ENCODE data around the gene ZNF385B. TPM values are rescaled to one million over a fixed set of nuclear protein-coding genes. Genes with fewer than 3 reads are reported as not detected.
A peak's percentile ranks its signal among the peaks of the same experiment; 100 is the strongest.

The ZNF385B gene
- total RNA-seq, result 1 to 10 TPM in 3 of 4 donors, not detected in 1; 1.6 to 7.4 (median 3.9) TPM

DNA sequence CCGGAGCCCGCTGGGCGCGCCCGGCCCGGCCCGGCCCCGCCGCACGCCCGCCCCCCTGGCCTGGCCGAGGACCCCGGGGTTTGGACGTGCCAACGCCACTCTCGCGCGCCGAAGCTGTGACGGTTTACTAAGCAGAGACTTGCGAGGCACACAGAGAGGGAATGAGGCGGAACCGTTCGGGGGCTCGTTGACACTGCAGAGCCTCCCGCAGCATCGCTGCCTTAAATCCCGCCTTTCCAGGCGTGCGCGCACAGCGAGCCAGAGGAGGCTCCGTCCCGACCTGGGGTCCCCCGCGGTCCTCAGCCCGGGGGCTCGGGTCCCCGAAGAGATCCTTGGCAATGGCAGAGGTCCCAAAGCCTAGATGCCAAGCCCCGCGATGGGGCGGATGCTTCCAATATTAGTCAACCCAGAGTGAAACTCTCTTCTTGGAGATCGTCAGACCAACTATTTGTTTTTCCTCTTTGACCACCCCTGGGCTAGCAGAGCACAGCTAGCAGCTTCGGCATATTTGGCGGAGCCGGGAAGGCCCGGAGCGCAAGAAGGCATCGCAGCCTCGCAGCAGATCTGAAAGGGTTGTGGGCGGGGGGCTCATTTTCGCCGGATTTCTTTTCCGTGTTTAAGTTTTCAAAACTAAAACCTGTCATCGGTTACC lies at the start of gene ZNF385B:
ZNF385B (minus strand) TSS at position 197 of the 652 bp plus-strand sequence.
- no peak within 1 kb of the TSS for H3K27ac ChIP-seq

DNA sequence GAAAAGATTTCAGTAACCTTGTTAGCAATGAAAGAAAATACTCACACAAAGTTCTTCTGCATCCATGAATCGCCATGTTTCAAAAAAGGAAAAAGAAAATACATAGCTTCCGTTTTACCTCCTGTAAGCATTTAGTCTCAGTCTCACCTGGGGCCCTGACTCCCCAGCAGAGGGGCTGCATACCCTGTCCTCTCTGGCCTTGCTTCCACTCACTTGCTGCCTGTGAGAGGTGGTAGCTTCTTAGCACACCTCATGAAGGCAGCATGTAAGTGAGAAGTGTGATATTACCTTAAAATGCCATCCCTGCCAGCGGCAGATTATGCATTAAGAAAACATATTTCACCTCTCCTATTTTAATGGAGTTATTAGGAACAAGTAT lies 49.3 kb upstream of the ZNF385B start:
- H3K9me3 ChIP-seq, result no peaks in the 10 kb centered on the region
- DNase-seq, result no peak

More for the DNA sequence above, at the start of gene ZNF385B:
- no peaks in the 10 kb centered on the region for H3K9me3 ChIP-seq
- DNase-seq, result no peak
- H3K36me3 ChIP-seq, result no peaks in the 10 kb centered on the region
- peaks cover 0 to 15% (median 3%) of the 10 kb centered on the region in 4 donors for H3K4me1 ChIP-seq
- TF ChIP-seq, protein P1, sequence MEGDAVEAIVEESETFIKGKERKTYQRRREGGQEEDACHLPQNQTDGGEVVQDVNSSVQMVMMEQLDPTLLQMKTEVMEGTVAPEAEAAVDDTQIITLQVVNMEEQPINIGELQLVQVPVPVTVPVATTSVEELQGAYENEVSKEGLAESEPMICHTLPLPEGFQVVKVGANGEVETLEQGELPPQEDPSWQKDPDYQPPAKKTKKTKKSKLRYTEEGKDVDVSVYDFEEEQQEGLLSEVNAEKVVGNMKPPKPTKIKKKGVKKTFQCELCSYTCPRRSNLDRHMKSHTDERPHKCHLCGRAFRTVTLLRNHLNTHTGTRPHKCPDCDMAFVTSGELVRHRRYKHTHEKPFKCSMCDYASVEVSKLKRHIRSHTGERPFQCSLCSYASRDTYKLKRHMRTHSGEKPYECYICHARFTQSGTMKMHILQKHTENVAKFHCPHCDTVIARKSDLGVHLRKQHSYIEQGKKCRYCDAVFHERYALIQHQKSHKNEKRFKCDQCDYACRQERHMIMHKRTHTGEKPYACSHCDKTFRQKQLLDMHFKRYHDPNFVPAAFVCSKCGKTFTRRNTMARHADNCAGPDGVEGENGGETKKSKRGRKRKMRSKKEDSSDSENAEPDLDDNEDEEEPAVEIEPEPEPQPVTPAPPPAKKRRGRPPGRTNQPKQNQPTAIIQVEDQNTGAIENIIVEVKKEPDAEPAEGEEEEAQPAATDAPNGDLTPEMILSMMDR (IDR thresholded peaks at IDR 0.05), result no peak
- no peak for TF ChIP-seq POLR2A (IDR thresholded peaks at IDR 0.05)
- peaks cover 0 to 5% of the 10 kb centered on the region in 2 donors for H3K27me3 ChIP-seq
- peak within 1 kb of the TSS; percentile 22 to 62 (median 44) for H3K4me3 ChIP-seq

DNA sequence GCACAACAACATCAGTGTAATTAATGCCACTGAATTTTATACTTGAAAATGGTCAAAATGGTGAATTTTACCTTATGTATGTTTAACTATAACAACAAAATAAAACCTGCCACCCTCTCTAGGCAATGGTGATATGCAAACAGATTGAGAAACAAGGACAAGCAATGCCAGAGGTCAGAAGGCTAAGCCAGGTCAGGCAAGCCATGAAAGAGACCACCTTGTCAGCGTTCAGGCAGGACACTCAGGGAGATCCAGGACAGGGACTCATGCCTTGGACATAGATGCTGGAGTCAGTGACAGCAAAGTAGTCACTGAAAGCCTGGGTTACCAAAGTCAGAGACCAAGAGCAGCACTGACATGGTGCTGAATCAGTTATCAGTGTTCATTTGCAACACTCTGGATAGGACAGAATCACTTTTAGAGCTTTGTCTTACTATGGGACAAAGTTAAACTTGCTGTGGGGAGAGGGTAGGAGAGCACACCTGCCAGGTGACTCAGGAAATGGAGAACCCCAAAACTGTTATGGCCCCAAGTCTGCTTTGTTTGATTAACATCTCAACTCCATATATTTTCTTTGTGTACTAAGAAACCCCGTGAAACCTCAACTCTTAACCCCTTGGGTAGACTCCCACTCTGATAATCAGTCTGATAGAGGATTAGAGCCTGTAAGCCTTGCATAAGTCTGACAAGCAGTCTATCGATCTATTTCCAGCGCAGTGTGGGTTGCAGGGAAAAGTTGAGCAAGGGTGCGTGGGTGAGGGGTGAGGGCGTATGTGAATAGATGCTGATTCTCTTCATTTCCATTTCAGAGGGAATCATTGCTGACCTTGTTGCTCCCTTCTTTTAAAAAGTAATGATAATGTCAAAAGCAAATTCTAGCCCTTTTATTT lies 48.7 kb upstream of the ZNF385B start:
- TF ChIP-seq, protein P1 (IDR thresholded peaks at IDR 0.05), result no peak
- no peak for TF ChIP-seq POLR2A (IDR thresholded peaks at IDR 0.05)
- Histone ChIP-seq H3K36me3 (no peaks in the 10 kb centered on the region), H3K4me3 (no peak overlapping the region)

More for the DNA sequence above, 49.3 kb upstream of the ZNF385B start:
- Histone ChIP-seq H3K27ac (no peak overlapping the region), H3K27me3 (no peaks in the 10 kb centered on the region), H3K4me1 (no peaks in the 10 kb centered on the region), H3K4me3 (no peak overlapping the region), H3K36me3 (no peaks in the 10 kb centered on the region)
- TF ChIP-seq POLR2A (IDR thresholded peaks at IDR 0.05), result no peak
- TF ChIP-seq, protein P1 (IDR thresholded peaks at IDR 0.05), result no peak

DNA sequence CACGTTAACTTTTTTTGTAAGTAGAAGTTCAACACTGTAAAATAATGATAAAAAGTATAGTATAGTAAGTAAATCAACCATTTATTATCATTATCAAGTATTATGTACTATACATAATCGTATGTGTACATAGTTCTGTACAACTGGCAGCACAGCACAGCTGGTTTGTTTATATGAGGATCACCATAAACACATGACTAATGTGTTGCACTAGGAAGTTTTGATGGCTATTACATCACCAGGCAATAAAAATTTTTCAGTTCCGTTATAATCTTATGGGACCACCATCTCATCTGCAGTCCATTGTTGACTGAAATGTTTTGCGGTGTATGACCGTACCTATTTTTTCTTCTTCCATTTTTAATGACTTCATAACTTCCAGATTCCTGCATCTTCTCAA lies 39.2 kb upstream of the ZNF385B start:
- no peak for DNase-seq
- Histone ChIP-seq H3K4me1 (no peaks in the 10 kb centered on the region), H3K4me3 (no peak overlapping the region), H3K9me3 (no peaks in the 10 kb centered on the region), H3K27ac (no peak overlapping the region), H3K27me3 (no peaks in the 10 kb centered on the region), H3K36me3 (no peaks in the 10 kb centered on the region)
- TF ChIP-seq, protein P1 (IDR thresholded peaks at IDR 0.05), result no peak
- TF ChIP-seq POLR2A (IDR thresholded peaks at IDR 0.05), result no peak

More for the DNA sequence above, 48.7 kb upstream of the ZNF385B start:
- Histone ChIP-seq H3K9me3 (no peaks in the 10 kb centered on the region), H3K27me3 (no peaks in the 10 kb centered on the region), H3K27ac (no peak overlapping the region), H3K4me1 (no peaks in the 10 kb centered on the region)
- DNase-seq, result no peak

DNA sequence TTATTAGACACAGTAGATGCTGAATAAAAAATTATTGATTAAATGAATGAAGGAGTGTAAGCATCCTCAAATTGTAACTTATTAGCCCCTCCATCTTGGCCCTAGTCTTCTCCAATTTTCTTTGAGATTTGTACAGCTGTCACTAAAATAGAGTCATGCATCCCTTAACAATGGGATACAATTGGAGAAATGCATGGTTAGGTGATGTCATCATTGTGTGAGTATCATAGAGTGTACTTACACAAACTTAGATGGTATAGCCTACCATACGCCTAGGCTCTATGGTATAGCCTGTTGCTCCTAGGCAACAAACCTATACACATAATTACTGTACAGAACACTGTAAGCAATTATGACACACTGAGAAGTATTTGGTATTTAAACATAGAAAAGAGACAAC lies 38.3 kb upstream of the ZNF385B start:
- H3K27me3 ChIP-seq, result no peaks in the 10 kb centered on the region

More for the DNA sequence above, 38.3 kb upstream of the ZNF385B start:
- TF ChIP-seq, protein P1 (IDR thresholded peaks at IDR 0.05), result no peak
- TF ChIP-seq POLR2A (IDR thresholded peaks at IDR 0.05), result no peak
- H3K27ac ChIP-seq, result no peak overlapping the region
- DNase-seq, result no peak
- no peaks in the 10 kb centered on the region for H3K4me1 ChIP-seq
- H3K4me3 ChIP-seq, result no peak overlapping the region
- H3K36me3 ChIP-seq, result no peaks in the 10 kb centered on the region
- H3K9me3 ChIP-seq, result no peaks in the 10 kb centered on the region

All from Peyer's patch (tissue), 4 donors.